GM12878 (cell line): ENCODE data around the gene TACC3. TPM values are rescaled to one million over a fixed set of nuclear protein-coding genes. Genes with fewer than 3 reads are reported as not detected.

Source experiments
- CEBPZ ChIP-seq: fragments of 150-350 bp; IDR thresholded peaks from 2 replicates; pipeline ENCODE4 v1.6.1; 2016; ENCODE audit warnings: low read depth, low read length
- IKZF1 ChIP-seq: fragments of 450-650 bp; conservative IDR thresholded peaks from 2 replicates; pipeline ENCODE4 v1.6.1; 2017; ENCODE audit warnings: antibody characterized with exemption, mild to moderate bottlenecking
- MAX ChIP-seq: IDR thresholded peaks from 2 replicates; pipeline ENCODE4 v1.6.1; 2012; ENCODE audit warnings: low read depth, low read length, improper control_type of control experiment
- NFYA ChIP-seq: IDR thresholded peaks from 2 replicates; pipeline ENCODE4 v1.6.1; 2011; ENCODE audit warnings: low read depth, mild to moderate bottlenecking, low read length, improper control_type of control experiment, borderline replicate concordance
- PBX3 ChIP-seq: IDR thresholded peaks from 2 replicates; pipeline ENCODE4 v1.6.1; 2011; ENCODE audit warnings: mild to moderate bottlenecking, low read depth, low read length, moderate library complexity; ENCODE audit not compliant: insufficient replicate concordance
- PKNOX1 ChIP-seq: fragments of 450-650 bp; IDR thresholded peaks from 2 replicates; pipeline ENCODE4 v1.6.1; 2016; ENCODE audit warnings: mild to moderate bottlenecking
- ZNF207 ChIP-seq: fragments of 450-650 bp; IDR thresholded peaks from 2 replicates; pipeline ENCODE4 v1.6.1; 2014; ENCODE audit warnings: antibody characterized with exemption, mild to moderate bottlenecking, borderline replicate concordance
- polyA plus RNA-seq, 11 experiments: library from polyadenylated mRNA; depleted of rRNA in 4 of 11; unstranded in 6 of 11; stranded (reverse) in 5 of 11; fragments of >200 nt; fragmentation: Nextera tagmentation in 4 of 11; fragmentation: Illumina TruSeq in 1 of 11; extraction: Ambion mirVana in 4 of 11; extraction: Trizol in 1 of 11; gene quantifications; 1 replicate in 1 of 11; 2 replicates in 10 of 11; pipeline versions ENCODE4 v1.2.1 to v1.2.3, GENCODE V29; 2011 to 2016; ENCODE audit warnings: inconsistent platforms in 2 of 11, missing spikeins in 2 of 11, low read depth in 1 of 11
- total RNA-seq, 4 experiments: library from RNA; depleted of rRNA in 3 of 4; stranded (reverse); fragments of >200 nt in 3 of 4; fragmentation: Illumina TruSeq in 1 of 4; extraction: Trizol in 1 of 4; gene quantifications; 2 replicates each; pipeline versions ENCODE4 v1.2.1 to v1.2.3, GENCODE V29; 2013 to 2021

Gene TACC3
- total and polyA plus RNA-seq, 10 of the 15 experiments (the other 5 are each of a cell fraction or from before 2014, with no cell fraction given) = 2.8 to 121 (median 73.3) TPM

GRCh38 chr4:1714303-1715001, 6.9 kb upstream of the TACC3 start (continued):
- TF ChIP-seq CEBPZ = no peak
- TF ChIP-seq NFYA = no peak
- TF ChIP-seq PBX3 = no peak
- no peak for TF ChIP-seq MAX
- TF ChIP-seq IKZF1 = no peak; the same call in 1 of the 2 replicates
- no peak for TF ChIP-seq ZNF207
- TF ChIP-seq PKNOX1 = peak; percentile 16; the same call in 1 of the 2 replicates
